Measurements from ENCODE around the gene NFIX. TPM values are rescaled to one million over a fixed set of nuclear protein-coding genes. Genes with fewer than 3 reads are reported as not detected.

NFIX gene
- polyA plus RNA-seq, 3 donors, result 0.25 to 3.7 (median 0.90) TPM

DNA sequence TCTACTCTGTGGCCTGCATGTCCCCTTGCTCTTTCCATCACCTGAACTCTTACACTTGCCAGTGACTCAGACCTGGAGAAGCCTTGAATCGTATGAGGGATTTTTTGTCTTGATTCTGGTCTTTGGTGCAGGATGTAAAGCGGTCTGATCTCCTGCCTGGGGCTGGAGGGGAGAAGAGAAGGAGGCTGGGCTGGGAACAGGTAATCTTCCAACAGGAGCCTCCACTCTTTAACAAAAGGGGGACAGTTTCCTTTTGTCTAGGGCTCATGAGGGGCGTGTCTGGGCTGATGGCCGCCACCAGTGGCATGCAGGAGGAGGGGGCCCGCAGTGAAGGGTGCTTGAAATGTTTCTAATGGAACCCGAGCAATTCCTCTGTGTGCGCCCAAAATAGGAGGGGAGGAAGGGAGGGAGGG lies 24.7 kb downstream of the NFIX start:
- H3K27me3 Mint-ChIP-seq (ENCODE audit: low read depth in 3 of 3), result peaks cover 42 to 54% (median 47%) of the 10 kb centered on the region in 3 donors
- H3K4me1 Mint-ChIP-seq, result peaks cover 32% of the 10 kb centered on the region
- Histone ChIP-seq H3K9ac (ENCODE audit: insufficient read depth, low read length, poor library complexity, severe bottlenecking) (no peak overlapping the region), H3K36me3 (replicated peaks in 1 of 2; ENCODE audit: control insufficient read depth in 1 of 2, insufficient read depth in 2 of 2, low read length in 2 of 2) (no peaks in the 10 kb centered on the region), H3K79me2 (ENCODE audit: insufficient read depth, low read length) (no peaks in the 10 kb centered on the region), H3K4me3 (replicated peaks in 1 of 3; ENCODE audit: low read depth in 2 of 3, low read length in 3 of 3) (no peak overlapping the region), H4K20me1 (ENCODE audit: insufficient read depth, low read length) (peaks cover 23% of the 10 kb centered on the region), H3K4me1 (ENCODE audit: control insufficient read depth in 1 of 2, insufficient read depth in 2 of 2, low read length in 2 of 2) (peaks cover 24 to 32% of the 10 kb centered on the region in 2 donors), H2AFZ (ENCODE audit: insufficient read depth, low read depth, low read length, poor library complexity, severe bottlenecking) (no peak overlapping the region), H3K4me2 (replicated peaks; ENCODE audit: extremely low read depth, low read length, poor library complexity, severe bottlenecking) (no peak overlapping the region), H3K9me3 (replicated peaks in 1 of 2; ENCODE audit: control insufficient read depth in 1 of 2, insufficient read depth in 1 of 2, low read length in 2 of 2) (peaks cover 0 to 4% of the 10 kb centered on the region in 2 donors), H3K27ac (ENCODE audit: low read depth in 1 of 2, low read length in 2 of 2) (no peak overlapping the region), H3K27me3 (ENCODE audit: control insufficient read depth in 2 of 2, insufficient read depth in 2 of 2, low read length in 2 of 2) (peaks cover 10 to 33% of the 10 kb centered on the region in 2 donors)
- H3K36me3 Mint-ChIP-seq, result peaks cover 1 to 9% of the 10 kb centered on the region in 2 donors
- no peak overlapping the region for H3K4me3 Mint-ChIP-seq
- 80% methylated on average over 1 of the region's 7 CpGs for WGBS (ENCODE audit: insufficient coverage)
- H3K27ac Mint-ChIP-seq, result no peak overlapping the region
- TF ChIP-seq, protein P1, sequence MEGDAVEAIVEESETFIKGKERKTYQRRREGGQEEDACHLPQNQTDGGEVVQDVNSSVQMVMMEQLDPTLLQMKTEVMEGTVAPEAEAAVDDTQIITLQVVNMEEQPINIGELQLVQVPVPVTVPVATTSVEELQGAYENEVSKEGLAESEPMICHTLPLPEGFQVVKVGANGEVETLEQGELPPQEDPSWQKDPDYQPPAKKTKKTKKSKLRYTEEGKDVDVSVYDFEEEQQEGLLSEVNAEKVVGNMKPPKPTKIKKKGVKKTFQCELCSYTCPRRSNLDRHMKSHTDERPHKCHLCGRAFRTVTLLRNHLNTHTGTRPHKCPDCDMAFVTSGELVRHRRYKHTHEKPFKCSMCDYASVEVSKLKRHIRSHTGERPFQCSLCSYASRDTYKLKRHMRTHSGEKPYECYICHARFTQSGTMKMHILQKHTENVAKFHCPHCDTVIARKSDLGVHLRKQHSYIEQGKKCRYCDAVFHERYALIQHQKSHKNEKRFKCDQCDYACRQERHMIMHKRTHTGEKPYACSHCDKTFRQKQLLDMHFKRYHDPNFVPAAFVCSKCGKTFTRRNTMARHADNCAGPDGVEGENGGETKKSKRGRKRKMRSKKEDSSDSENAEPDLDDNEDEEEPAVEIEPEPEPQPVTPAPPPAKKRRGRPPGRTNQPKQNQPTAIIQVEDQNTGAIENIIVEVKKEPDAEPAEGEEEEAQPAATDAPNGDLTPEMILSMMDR (IDR thresholded peaks at IDR 0.05), result no peak
- intact Hi-C loops (cut with micrococcal nuclease), result no loop called here
- H3K9me3 Mint-ChIP-seq, result peaks cover 0 to 6% (median 4%) of the 10 kb centered on the region in 7 donors
- no peak for DNase-seq

DNA sequence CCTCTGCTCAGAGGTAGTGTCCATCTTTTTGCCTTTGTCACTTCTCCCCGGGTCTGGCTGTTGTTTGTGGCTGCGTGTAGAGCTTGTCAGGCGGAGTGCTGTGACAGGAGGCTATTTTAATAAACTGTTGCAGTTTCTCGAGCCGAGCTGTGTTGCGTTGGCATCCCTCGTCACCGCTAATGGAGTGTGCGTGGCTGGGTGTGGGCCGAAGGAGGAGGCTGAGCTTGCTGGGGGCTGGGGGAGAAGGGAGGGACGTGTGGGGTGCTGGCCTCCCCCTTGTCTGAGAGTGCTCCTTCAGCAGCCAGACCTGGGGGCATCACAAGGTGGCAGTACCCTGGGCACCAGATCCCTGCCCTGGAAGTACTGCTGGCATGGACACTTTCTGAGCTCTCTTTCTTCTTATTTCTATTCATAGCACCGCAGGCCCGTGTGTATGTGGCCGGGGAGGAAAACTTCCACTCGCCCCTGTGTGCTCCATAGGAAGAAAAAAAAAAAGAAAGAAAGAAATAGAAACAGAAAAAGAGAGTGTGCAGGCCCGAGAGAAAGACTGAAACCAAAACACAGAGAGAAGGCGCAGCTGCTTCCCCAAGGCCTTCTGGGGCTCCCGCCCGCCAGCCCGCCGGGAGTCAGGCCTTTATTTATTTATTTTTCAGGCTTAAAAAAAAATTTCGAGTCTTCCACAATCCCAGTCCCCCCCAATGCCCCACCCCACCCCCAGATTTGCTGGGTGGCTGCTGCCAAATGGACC lies 27.0 kb downstream of the NFIX start:
- H3K4me3 ChIP-seq (replicated peaks in 1 of 3; ENCODE audit: low read depth in 2 of 3, low read length in 3 of 3), result peak overlapping the region; percentile 33 to 81 (median 39)
- no peaks in the 10 kb centered on the region for H3K79me2 ChIP-seq (ENCODE audit: insufficient read depth, low read length)
- H3K27ac ChIP-seq (ENCODE audit: low read depth in 1 of 2, low read length in 2 of 2), result no peak overlapping the region
- Mint-ChIP-seq H3K4me3 (peak overlapping the region; percentile 85 to 92), H3K36me3 (peaks cover 12 to 20% of the 10 kb centered on the region in 2 donors), H3K9me3 (peaks cover 0 to 8% (median 5%) of the 10 kb centered on the region in 7 donors), H3K4me1 (peaks cover 33% of the 10 kb centered on the region), H3K27me3 (ENCODE audit: low read depth in 3 of 3) (peaks cover 41 to 47% (median 42%) of the 10 kb centered on the region in 3 donors), H3K27ac (peak overlapping the region in 2 of 7 donors; percentile 31 to 34)
- TF ChIP-seq, protein P1 (IDR thresholded peaks at IDR 0.05), result no peak
- peaks cover 15% of the 10 kb centered on the region for H4K20me1 ChIP-seq (ENCODE audit: insufficient read depth, low read length)
- H3K9ac ChIP-seq (ENCODE audit: insufficient read depth, low read length, poor library complexity, severe bottlenecking), result peak overlapping the region; percentile 59
- WGBS (ENCODE audit: insufficient coverage), result 19% methylated on average over 13 of the region's 22 CpGs
- no peak for DNase-seq
- intact Hi-C loops (cut with micrococcal nuclease), result no loop called here
- H3K9me3 ChIP-seq (replicated peaks in 1 of 2; ENCODE audit: control insufficient read depth in 1 of 2, insufficient read depth in 1 of 2, low read length in 2 of 2), result no peaks in the 10 kb centered on the region
- H3K27me3 ChIP-seq (ENCODE audit: control insufficient read depth in 2 of 2, insufficient read depth in 2 of 2, low read length in 2 of 2), result peaks cover 10 to 23% of the 10 kb centered on the region in 2 donors
- peak overlapping the region; percentile 63 for H2AFZ ChIP-seq (ENCODE audit: insufficient read depth, low read depth, low read length, poor library complexity, severe bottlenecking)
- no peaks in the 10 kb centered on the region for H3K36me3 ChIP-seq (replicated peaks in 1 of 2; ENCODE audit: control insufficient read depth in 1 of 2, insufficient read depth in 2 of 2, low read length in 2 of 2)
- H3K4me2 ChIP-seq (replicated peaks; ENCODE audit: extremely low read depth, low read length, poor library complexity, severe bottlenecking), result peak overlapping the region; percentile 92
- peaks cover 24 to 36% of the 10 kb centered on the region in 2 donors for H3K4me1 ChIP-seq (ENCODE audit: control insufficient read depth in 1 of 2, insufficient read depth in 2 of 2, low read length in 2 of 2)
